Neuronal stem cell (in vitro differentiated cells): ENCODE data around the gene PLLP.

ENCODE experiments used
- DNase-seq: peaks from one replicate; pipeline ENCODE4 v3.0.0-alpha.2; 2013; ENCODE audit warnings: low spot score
- H2AFZ ChIP-seq: one replicate; pipeline ENCODE4 v1.6.1; 2013; ENCODE audit warnings: mild to moderate bottlenecking, low read length, inconsistent platforms
- H2AK5ac ChIP-seq: 2 replicates; pipeline ENCODE4 v1.6.1; 2013; ENCODE audit warnings: low read depth, mild to moderate bottlenecking, inconsistent platforms, low read length, moderate library complexity, mixed read lengths
- H2BK120ac ChIP-seq: 2 replicates; pipeline ENCODE4 v1.6.1; 2013; ENCODE audit warnings: low read depth, mild to moderate bottlenecking, inconsistent platforms, low read length, moderate library complexity, mixed read lengths
- H2BK12ac ChIP-seq: one replicate; pipeline ENCODE4 v1.6.1; 2013; ENCODE audit warnings: low read length, inconsistent platforms
- H2BK15ac ChIP-seq: 2 replicates; pipeline ENCODE4 v1.6.1; 2013; ENCODE audit warnings: mild to moderate bottlenecking, low read length, inconsistent platforms, mixed read lengths
- H2BK5ac ChIP-seq: one replicate; pipeline ENCODE4 v1.6.1; 2013; ENCODE audit warnings: inconsistent platforms, mild to moderate bottlenecking, low read length, moderate library complexity
- H3K14ac ChIP-seq: one replicate; pipeline ENCODE4 v1.6.1; 2013; ENCODE audit warnings: low read length, inconsistent platforms
- H3K18ac ChIP-seq: 2 replicates; pipeline ENCODE4 v1.6.1; 2013; ENCODE audit warnings: low read length, inconsistent platforms
- H3K23ac ChIP-seq: 2 replicates; pipeline ENCODE4 v1.6.1; 2013; ENCODE audit warnings: low read depth, mild to moderate bottlenecking, mixed read lengths, low read length, inconsistent platforms; ENCODE audit not compliant: poor library complexity
- H3K27ac ChIP-seq: replicated peaks from 3 replicates; pipeline ENCODE4 v1.5.1; 2013; ENCODE audit warnings: low read length, inconsistent platforms
- H3K27me3 ChIP-seq, 3 experiments: 2 replicates each; pipeline ENCODE4 v1.6.1; 2013; ENCODE audit warnings: low read length in 3 of 3, mild to moderate bottlenecking in 2 of 3, inconsistent platforms in 1 of 3, low read depth in 1 of 3, mixed read lengths in 1 of 3, moderate library complexity in 1 of 3; ENCODE audit not compliant: control insufficient read depth in 3 of 3, insufficient read depth in 3 of 3
- H3K36me3 ChIP-seq, 2 donors: replicated peaks in 1 of 2; 2 replicates each; pipeline ENCODE4 v1.6.1; 2013; ENCODE audit warnings: low read length in 2 of 2; ENCODE audit not compliant: control insufficient read depth in 2 of 2, insufficient read depth in 2 of 2
- H3K4ac ChIP-seq: 2 replicates; pipeline ENCODE4 v1.6.1; 2013; ENCODE audit warnings: inconsistent platforms, mild to moderate bottlenecking, low read length, moderate library complexity
- H3K4me1 ChIP-seq, 2 donors: 1 replicate in 1 of 2; 2 replicates in 1 of 2; pipeline ENCODE4 v1.6.1; 2013; ENCODE audit warnings: low read length in 2 of 2, low read depth in 1 of 2; ENCODE audit not compliant: control insufficient read depth in 2 of 2, insufficient read depth in 1 of 2
- H3K4me2 ChIP-seq: one replicate; pipeline ENCODE4 v1.6.1; 2013; ENCODE audit warnings: mild to moderate bottlenecking, low read length, inconsistent platforms; ENCODE audit not compliant: insufficient read depth, poor library complexity, severe bottlenecking
- H3K4me3 ChIP-seq, 2 donors: 2 replicates each; pipeline ENCODE4 v1.5.1; 2013; ENCODE audit warnings: low read length in 2 of 2, mild to moderate bottlenecking in 2 of 2, inconsistent platforms in 1 of 2, moderate library complexity in 1 of 2
- H3K79me1 ChIP-seq: one replicate; pipeline ENCODE4 v1.6.1; 2013; ENCODE audit warnings: low read depth, mild to moderate bottlenecking, inconsistent platforms, low read length, moderate library complexity
- H3K9ac ChIP-seq: one replicate; pipeline ENCODE4 v1.6.1; 2013; ENCODE audit warnings: mild to moderate bottlenecking, low read depth, low read length, inconsistent platforms; ENCODE audit not compliant: poor library complexity
- H3K9me3 ChIP-seq, 2 donors: replicated peaks in 1 of 2; 2 replicates each; pipeline versions ENCODE3 to v1.6.1; 2013; ENCODE audit warnings: low read length in 2 of 2, mild to moderate bottlenecking in 2 of 2, inconsistent platforms in 1 of 2, low read depth in 1 of 2, mixed read lengths in 1 of 2, moderate library complexity in 1 of 2; ENCODE audit not compliant: control insufficient read depth in 2 of 2, insufficient read depth in 1 of 2
- H4K8ac ChIP-seq: one replicate; pipeline ENCODE4 v1.6.1; 2013; ENCODE audit warnings: low read depth, mild to moderate bottlenecking, inconsistent platforms, low read length, moderate library complexity
- H4K91ac ChIP-seq: one replicate; pipeline ENCODE4 v1.6.1; 2013; ENCODE audit warnings: low read length, low read depth, mild to moderate bottlenecking, inconsistent platforms; ENCODE audit not compliant: poor library complexity
- WGBS, 2 donors: extraction: QIAGEN DNeasy Blood & Tissue Kit; methylation state at CpG; one replicate each; pipeline ENCODE4 v1.1.7; 2013; ENCODE audit warnings: missing lambda C conversion rate in 2 of 2, mixed read lengths in 1 of 2; ENCODE audit not compliant: insufficient read length in 2 of 2, insufficient replicate concordance in 1 of 2; ENCODE audit errors: extremely low coverage in 2 of 2; 5-methylcytosine and 5-hydroxymethylcytosine counted together

The PLLP gene

DNA sequence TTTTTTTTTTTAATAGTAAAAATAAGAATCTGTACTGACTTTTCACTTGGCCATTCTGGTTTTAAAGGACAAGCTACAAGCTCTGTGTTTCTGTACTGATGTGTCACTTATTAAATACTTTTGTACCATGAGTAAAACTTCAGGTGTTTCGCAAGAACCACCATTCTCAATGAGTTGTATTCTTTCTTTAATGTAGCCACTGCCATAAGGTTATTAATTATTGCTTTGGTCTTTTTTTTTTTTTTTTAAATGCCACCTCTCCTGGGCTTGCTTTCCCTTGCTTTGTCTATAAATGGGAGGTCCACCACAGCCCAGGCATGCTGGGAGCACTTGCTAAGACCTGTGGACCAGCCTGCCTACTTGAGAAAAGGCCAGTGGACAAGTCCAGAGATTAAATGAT lies 31.0 kb downstream of the PLLP start:
- no peak overlapping the region for H4K8ac ChIP-seq
- no peak for DNase-seq
- no peak overlapping the region for H3K4ac ChIP-seq
- no peak overlapping the region for H2AFZ ChIP-seq
- H3K27ac ChIP-seq, result no peak overlapping the region
- H3K27me3 ChIP-seq, result peaks cover 0 to 3% (median 2%) of the 10 kb centered on the region in 3 experiments
- no CpG with 5 or more reads among the region's 1 CpG for WGBS, 2 donors
- no peak overlapping the region for H3K23ac ChIP-seq
- H3K4me2 ChIP-seq, result no peak overlapping the region
- no peak overlapping the region for H3K4me3 ChIP-seq
- H3K9me3 ChIP-seq, result peaks cover 8 to 9% of the 10 kb centered on the region in 2 donors
- peaks cover 0 to 2% of the 10 kb centered on the region in 2 donors for H3K4me1 ChIP-seq
- no peak overlapping the region for H3K18ac ChIP-seq
- H3K36me3 ChIP-seq, result peaks cover 15 to 71% of the 10 kb centered on the region in 2 donors
- no peak overlapping the region for H3K14ac ChIP-seq
- H2BK5ac ChIP-seq, result no peak overlapping the region
- no peak overlapping the region for H3K9ac ChIP-seq
- no peak overlapping the region for H2BK15ac ChIP-seq
- H2BK12ac ChIP-seq, result no peak overlapping the region
- no peak overlapping the region for H2BK120ac ChIP-seq
- no peak overlapping the region for H4K91ac ChIP-seq
- no peaks in the 10 kb centered on the region for H3K79me1 ChIP-seq
- no peak overlapping the region for H2AK5ac ChIP-seq

DNA sequence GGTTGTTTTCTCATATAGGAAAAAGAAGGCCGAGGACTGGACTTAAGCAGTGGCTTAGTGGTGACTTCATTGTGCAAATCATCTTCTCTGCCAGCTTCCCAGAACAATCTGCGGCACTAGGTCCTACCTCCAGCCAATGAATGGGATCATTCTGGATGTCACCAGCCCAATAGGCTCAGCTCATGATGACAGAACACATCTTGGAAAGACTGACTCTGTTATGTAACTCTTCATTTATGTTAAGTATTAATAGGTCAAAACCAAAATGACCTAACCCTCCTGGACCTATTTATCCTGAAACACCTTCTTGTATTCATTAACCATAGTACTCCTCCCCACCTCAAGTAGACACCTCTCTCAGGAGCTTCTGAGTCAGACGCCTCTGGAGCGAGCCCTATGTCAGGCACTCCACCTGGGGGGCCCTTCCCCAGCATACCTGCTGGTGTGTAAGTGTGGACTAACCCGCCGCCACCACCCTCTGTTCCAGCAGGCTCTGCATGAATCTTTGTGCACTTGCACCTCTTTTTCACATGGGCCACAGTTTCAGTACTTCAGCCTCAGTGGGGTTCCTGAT lies 32.2 kb downstream of the PLLP start:
- Histone ChIP-seq H3K4me3 (no peak overlapping the region), H2BK120ac (no peak overlapping the region), H2AFZ (no peak overlapping the region), H3K27ac (no peak overlapping the region), H2AK5ac (no peak overlapping the region), H3K79me1 (no peaks in the 10 kb centered on the region), H3K9me3 (peaks cover 8 to 9% of the 10 kb centered on the region in 2 donors), H3K14ac (no peak overlapping the region), H2BK5ac (no peak overlapping the region), H4K91ac (no peak overlapping the region), H3K18ac (no peak overlapping the region), H3K23ac (no peak overlapping the region), H3K4me1 (peaks cover 0 to 2% of the 10 kb centered on the region in 2 donors), H3K4ac (no peak overlapping the region), H2BK12ac (no peak overlapping the region), H3K4me2 (peak overlapping the region; percentile 11), H3K36me3 (peaks cover 15 to 81% of the 10 kb centered on the region in 2 donors), H2BK15ac (no peak overlapping the region), H3K9ac (no peak overlapping the region), H3K27me3 (peaks cover 0 to 3% (median 0%) of the 10 kb centered on the region in 3 experiments), H4K8ac (no peak overlapping the region)
- DNase-seq, result no peak
- WGBS, 2 donors, result no CpG with 5 or more reads among the region's 6 CpGs

DNA sequence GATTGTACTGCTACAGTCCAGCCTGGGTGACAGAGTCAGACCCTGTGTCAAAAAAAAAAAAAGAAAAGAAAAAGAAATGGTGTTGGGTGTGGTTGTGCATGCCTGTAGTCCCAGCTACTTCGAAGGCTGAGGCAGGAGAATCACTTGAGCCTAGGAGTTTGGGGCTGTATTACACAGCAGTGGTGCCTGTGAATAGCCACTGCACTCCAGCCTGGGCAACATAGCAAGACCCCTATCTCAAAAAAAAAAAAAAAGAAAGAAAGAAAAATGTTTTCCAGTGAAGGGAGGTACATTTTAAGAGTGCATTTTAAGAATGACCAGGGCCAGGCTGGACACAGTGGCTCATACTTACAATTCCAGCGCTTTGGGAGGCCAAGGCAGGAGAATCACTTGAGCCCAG lies 33.1 kb downstream of the PLLP start:
- Histone ChIP-seq H4K91ac (no peak overlapping the region), H3K36me3 (peaks cover 15 to 88% of the 10 kb centered on the region in 2 donors), H3K4me3 (no peak overlapping the region), H4K8ac (no peak overlapping the region), H2AK5ac (no peak overlapping the region), H3K23ac (no peak overlapping the region), H3K9ac (no peak overlapping the region), H3K4ac (no peak overlapping the region), H3K4me2 (no peak overlapping the region), H3K27me3 (peaks cover 0 to 3% (median 0%) of the 10 kb centered on the region in 3 experiments), H3K4me1 (no peaks in the 10 kb centered on the region), H3K14ac (no peak overlapping the region), H2BK12ac (no peak overlapping the region), H2BK5ac (no peak overlapping the region), H3K27ac (no peak overlapping the region), H2BK120ac (no peak overlapping the region), H2AFZ (no peak overlapping the region), H3K18ac (no peak overlapping the region), H3K79me1 (no peaks in the 10 kb centered on the region), H2BK15ac (no peak overlapping the region), H3K9me3 (peaks cover 8 to 9% of the 10 kb centered on the region in 2 donors)
- no CpG with 5 or more reads among the region's 2 CpGs for WGBS, 2 donors
- no peak for DNase-seq

DNA sequence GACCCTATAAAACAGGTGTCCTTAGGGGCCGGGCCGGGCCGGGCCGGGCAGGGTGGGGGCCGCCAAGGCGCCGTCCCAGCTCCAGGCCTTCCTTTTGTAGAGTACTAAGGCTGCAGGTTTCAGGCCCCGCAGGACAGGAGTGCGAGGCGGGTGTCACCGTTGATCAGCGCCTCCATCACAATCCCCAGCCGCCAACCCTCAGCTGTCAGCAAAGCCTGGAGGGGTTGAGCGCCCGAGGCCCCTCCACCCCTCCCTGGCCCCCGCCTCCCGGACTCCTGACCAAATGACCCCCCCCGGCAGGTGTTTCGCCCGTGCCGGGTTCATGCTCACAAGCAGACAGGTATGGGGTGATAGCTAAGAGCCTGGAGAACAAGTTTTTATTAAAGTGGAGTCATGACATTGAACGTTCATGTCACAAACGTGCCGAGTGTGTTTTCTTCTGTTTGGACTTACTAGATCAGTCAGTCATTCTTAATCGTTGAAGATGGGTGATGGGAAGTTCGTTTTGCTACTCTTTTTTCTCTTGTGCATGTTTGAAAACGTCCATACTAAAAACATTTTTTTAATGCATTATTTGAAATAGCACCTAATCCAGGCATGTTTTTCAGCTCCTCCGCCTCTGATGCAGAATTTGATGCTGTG lies 38.9 kb downstream of the PLLP start:
- no peak overlapping the region for H4K91ac ChIP-seq
- no CpG with 5 or more reads among the region's 28 CpGs for WGBS, 2 donors
- no peak overlapping the region for H3K27ac ChIP-seq
- no peak overlapping the region for H2AK5ac ChIP-seq
- no peaks in the 10 kb centered on the region for H3K79me1 ChIP-seq
- H3K18ac ChIP-seq, result peak overlapping the region; percentile 50
- H3K9ac ChIP-seq, result peak overlapping the region; percentile 64
- no peak for DNase-seq
- H3K4me3 ChIP-seq, result peak overlapping the region; percentile 63 to 90
- no peak overlapping the region for H3K4ac ChIP-seq
- peaks cover 1 to 2% of the 10 kb centered on the region in 2 donors for H3K4me1 ChIP-seq
- peak overlapping the region; percentile 60 for H3K23ac ChIP-seq
- no peak overlapping the region for H2BK15ac ChIP-seq
- H3K4me2 ChIP-seq, result peak overlapping the region; percentile 91
- no peak overlapping the region for H3K14ac ChIP-seq
- peaks cover 0 to 2% of the 10 kb centered on the region in 2 donors for H3K9me3 ChIP-seq
- no peak overlapping the region for H2BK120ac ChIP-seq
- H3K27me3 ChIP-seq, result peaks cover 0 to 3% (median 0%) of the 10 kb centered on the region in 3 experiments
- peak overlapping the region; percentile 95 for H2AFZ ChIP-seq
- H3K36me3 ChIP-seq, result peaks cover 7 to 44% of the 10 kb centered on the region in 2 donors
- H4K8ac ChIP-seq, result no peak overlapping the region
- H2BK12ac ChIP-seq, result no peak overlapping the region
- no peak overlapping the region for H2BK5ac ChIP-seq
